Measurements from ENCODE around the gene WIPF1.

Gene WIPF1

DNA sequence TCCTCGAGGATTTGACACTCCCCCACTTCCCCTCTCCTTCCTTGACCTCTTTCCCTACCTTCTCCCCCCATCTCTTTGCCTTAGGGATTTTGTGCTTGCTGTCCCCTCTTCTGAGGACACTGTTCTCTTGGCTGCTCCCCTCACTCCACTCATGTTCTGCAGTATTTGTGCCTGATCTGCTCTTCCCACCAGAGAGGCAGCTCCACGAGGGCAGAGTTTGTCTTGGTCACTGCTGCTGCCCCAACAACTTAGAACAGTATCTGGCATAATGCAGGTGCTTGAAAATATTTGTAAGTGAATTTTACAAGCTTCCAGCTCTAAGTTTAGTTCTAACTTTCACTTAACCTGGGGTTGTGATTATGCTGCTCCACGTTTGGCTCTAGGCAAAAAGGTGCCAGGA, 10.0 kb upstream of the WIPF1 start:
- no peak overlapping the region for H3K27ac ChIP-seq
- TF ChIP-seq, protein P1, sequence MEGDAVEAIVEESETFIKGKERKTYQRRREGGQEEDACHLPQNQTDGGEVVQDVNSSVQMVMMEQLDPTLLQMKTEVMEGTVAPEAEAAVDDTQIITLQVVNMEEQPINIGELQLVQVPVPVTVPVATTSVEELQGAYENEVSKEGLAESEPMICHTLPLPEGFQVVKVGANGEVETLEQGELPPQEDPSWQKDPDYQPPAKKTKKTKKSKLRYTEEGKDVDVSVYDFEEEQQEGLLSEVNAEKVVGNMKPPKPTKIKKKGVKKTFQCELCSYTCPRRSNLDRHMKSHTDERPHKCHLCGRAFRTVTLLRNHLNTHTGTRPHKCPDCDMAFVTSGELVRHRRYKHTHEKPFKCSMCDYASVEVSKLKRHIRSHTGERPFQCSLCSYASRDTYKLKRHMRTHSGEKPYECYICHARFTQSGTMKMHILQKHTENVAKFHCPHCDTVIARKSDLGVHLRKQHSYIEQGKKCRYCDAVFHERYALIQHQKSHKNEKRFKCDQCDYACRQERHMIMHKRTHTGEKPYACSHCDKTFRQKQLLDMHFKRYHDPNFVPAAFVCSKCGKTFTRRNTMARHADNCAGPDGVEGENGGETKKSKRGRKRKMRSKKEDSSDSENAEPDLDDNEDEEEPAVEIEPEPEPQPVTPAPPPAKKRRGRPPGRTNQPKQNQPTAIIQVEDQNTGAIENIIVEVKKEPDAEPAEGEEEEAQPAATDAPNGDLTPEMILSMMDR (conservative IDR thresholded peaks at IDR 0.05): no peak

DNA sequence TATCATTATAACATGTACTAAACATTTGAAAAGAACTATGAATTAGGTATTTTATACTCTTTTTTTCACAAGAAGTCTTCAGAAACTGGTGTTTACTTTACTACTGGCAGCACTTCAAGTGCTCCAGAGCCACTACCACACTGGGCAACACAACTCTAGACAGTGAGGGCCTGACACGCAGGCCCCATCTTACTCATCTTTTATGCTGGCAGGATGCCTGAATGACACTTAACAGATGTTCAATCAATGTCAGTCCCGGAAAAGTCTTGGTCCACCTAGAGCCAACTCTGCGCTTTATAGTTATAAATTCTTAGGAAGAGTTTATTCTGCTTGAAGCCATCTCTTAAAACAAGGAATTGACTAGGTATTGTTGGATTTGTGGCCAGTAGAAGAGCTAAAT, 8.7 kb upstream of the WIPF1 start:
- no peak overlapping the region for H3K27ac ChIP-seq

GRCh38 chr2:174605687-174606086, 8.1 kb upstream of the WIPF1 start:
- H3K27ac ChIP-seq: no peak overlapping the region
- TF ChIP-seq, protein P1 (conservative IDR thresholded peaks at IDR 0.05): peak; percentile 67

More for the DNA sequence above, 8.7 kb upstream of the WIPF1 start:
- TF ChIP-seq, protein P1 (conservative IDR thresholded peaks at IDR 0.05): no peak

- TF ChIP-seq, protein P1 (conservative IDR thresholded peaks at IDR 0.05): peak; percentile 71
- H3K27ac ChIP-seq: no peak overlapping the region
Observed at GRCh38 chr2:174603280-174603679, 5.7 kb upstream of the WIPF1 start.

- no peak overlapping the region for H3K27ac ChIP-seq
- TF ChIP-seq, protein P1 (conservative IDR thresholded peaks at IDR 0.05): no peak
Observed at GRCh38 chr2:174602745-174603144, 5.1 kb upstream of the WIPF1 start.

- H3K27ac ChIP-seq: no peak overlapping the region
- TF ChIP-seq, protein P1 (conservative IDR thresholded peaks at IDR 0.05): no peak
Observed at GRCh38 chr2:174600349-174600748, 2.7 kb upstream of the WIPF1 start.

GRCh38 chr2:174599310-174599921, 1.8 kb upstream of the WIPF1 start:
- H3K27ac ChIP-seq: no peak overlapping the region

More at GRCh38 chr2:174599310-174599921, 1.8 kb upstream of the WIPF1 start:
- TF ChIP-seq, protein P1 (conservative IDR thresholded peaks at IDR 0.05): no peak

All from VCaP (cell line).